Activated T-cell treated with anti-CD3 and anti-CD28 coated beads for 48 hours (primary cell): ENCODE results near the gene MSL3.

ENCODE experiments used
- DNase-seq: peaks from one replicate; pipeline ENCODE4 v3.0.0-alpha.2; 2020; ENCODE audit warnings: low read depth

Gene MSL3

GRCh38 chrX:11759461-11760311, 1.6 kb downstream of the MSL3 start:
- peak; percentile 52 for DNase-seq

GRCh38 chrX:11760958-11761357, 2.9 kb downstream of the MSL3 start:
- no peak for DNase-seq

GRCh38 chrX:11764602-11765067, 6.6 kb downstream of the MSL3 start:
- no peak for DNase-seq

DNA sequence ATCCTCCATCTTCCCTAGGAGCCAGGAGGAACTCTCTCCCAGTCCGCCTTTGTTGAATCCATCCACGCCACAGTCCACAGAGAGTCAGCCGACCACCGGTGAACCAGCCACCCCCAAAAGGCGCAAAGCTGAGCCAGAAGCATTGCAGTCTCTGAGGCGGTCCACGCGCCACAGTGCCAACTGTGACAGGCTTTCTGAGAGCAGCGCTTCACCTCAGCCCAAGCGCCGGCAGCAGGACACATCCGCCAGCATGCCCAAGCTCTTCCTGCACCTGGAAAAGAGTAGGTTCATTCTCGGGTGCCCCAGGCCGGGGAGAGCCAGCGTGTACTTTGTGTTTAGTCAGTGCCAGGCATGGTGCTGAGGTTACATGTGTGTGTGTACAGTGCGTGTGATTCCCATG, 7.4 kb downstream of the MSL3 start:
- no peak for DNase-seq

DNA sequence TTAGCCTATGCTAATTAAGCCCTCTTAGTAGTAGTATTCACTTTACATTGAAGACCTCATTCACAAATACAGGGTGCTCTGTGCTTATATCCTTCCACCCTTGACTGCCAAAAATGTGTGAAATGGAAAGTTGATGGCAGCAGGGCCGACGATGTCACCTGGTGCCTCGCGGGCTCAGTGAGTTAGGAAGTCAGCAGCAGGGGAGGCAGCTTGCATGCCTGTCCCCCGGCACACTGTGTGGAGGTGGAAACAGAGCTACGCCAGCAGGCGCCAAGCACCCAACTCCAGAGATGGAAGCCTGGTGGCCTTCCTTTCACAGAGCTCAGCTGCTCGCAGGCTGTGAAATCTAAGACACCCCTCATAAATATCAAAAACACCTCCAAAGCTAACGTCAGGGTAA, 8.4 kb downstream of the MSL3 start:
- no peak for DNase-seq

- DNase-seq = no peak
These were observed 10.0 kb downstream of the MSL3 start for GRCh38 chrX:11768039-11768438.

GRCh38 chrX:11770320-11770719, 12.3 kb downstream of the MSL3 start:
- DNase-seq = no peak

DNA sequence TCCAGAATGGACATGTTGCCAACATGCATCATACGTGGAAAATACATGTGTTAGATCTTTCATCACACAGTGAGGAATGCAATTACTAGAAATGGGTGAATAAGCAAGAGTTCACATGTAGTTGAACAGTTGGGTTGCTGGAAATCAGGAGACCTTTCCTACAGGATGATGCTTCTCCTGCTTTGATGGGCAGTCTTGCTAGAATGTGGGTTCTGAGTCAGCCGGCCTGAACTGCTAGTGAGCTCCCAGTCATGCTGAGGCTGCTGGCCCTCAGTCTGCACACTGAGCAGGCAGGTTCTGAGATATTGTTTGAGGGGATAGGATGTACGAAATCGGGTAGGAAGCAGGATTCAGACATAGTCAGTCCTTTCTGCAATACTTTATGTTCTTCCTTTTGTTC, 20.2 kb downstream of the MSL3 start:
- no peak for DNase-seq

DNA sequence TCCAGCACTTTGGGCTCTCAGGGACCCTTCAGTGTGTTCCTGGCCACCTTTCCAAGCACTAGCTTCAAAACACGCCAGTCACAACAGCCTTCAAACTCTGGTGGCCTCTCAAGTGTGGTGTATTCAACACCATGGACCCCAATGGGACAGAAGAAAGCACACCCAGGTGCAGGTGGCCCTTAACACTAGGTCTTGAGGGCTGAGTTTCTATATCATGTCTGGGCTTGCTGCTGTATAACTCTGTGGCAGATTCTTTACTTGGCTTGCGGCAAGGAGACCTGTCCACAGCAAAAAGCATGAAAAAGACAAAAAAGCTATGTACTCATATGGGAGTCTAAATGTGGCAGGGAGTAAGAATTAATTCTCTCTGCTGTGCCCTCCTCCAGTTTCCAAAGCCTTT, 23.1 kb downstream of the MSL3 start:
- no peak for DNase-seq

DNA sequence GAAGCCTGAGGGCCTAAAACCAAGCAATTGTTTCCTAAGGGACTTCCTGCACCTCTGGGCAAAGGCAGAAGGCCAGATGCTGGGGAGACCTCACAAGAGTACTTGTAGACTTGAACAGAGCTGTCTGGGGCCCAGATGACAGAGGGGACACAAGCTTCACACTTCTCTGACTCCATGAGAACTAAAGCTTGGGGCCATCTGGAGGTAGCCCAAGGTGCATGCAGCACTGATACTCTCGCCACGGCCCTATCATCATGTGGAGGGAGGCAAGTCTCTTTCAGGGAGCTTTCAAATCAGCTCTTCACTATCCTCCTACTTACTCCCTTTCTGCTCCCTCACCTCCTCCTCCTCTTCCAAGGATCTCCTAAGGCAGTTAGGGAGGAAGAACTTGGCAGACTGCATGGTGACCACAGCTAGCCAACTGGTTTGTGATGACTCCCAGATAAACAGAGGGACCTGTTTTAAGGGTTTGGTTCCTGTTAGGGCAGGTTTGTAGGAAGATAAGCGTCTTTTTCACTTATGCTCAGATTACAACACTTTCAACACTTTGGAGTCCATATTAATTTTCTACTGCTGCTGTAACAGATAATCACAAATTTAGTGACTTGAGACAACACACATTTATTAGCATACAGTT, 23.8 kb downstream of the MSL3 start:
- no peak for DNase-seq

GRCh38 chrX:11784543-11784942, 26.5 kb downstream of the MSL3 start:
- DNase-seq = no peak

DNA sequence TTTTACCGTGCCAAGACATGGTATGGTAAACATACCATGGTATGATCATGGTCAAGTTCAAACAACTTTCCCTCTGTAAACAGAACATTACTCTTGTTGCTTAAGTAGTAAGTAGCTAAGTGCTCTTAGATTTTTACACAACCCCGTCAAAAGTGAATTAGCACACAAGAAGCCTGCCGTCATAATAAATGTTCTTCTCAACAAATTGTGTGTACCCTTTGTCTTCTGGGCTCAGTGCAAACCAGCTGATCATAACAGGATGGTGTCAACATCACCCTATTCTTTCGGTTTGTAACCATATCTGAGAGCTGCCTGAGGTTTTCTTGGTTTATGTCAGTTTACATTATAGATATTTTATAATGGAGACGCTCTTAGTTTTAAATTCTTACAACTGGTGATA, 28.8 kb downstream of the MSL3 start:
- DNase-seq = no peak

DNA sequence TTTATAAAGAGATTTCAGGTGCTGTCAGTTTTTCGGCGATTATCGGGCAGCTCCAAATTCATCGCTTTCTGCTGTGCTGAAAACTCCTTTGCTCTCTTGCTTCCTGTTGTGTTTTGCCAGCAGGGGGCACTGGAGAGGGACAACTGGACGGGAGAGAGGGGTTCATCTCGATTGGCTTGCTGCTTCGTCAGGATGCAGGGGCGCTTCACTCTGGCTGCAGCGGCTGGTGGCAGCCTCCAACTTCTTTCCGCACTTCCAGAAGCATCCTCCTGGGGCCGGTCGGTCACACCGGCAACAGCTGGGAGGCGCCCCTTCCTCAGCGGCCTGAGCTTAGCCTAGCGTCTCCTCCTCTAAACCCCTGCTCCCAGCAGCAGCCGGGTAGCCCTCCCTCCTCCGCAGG, 29.5 kb downstream of the MSL3 start:
- DNase-seq = peak; percentile 61

DNA sequence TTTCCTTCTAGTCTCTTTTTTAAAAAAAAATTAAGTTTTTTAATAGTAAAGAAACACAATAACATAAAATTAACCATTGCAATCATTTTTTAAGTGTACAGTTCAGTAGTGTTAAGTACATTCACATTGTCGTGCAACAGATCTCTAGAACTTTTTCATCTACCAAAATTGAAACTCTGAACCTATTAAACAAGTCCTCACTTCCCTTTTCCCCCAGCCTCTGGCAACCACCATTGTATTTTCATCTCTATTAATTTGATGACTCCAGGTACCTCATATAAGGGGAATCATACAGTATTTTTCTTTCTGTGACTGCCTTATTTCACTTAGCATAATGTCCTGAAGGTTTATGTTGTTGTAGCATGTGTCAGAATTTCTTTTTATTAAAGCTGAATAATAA, 31.8 kb downstream of the MSL3 start:
- no peak for DNase-seq

- DNase-seq = no peak
These were observed 33.1 kb downstream of the MSL3 start for GRCh38 chrX:11791090-11791489.

- no peak for DNase-seq
These were observed 33.5 kb downstream of the MSL3 start for GRCh38 chrX:11791537-11791936.

GRCh38 chrX:11792461-11793421, 34.7 kb downstream of the MSL3 start:
- peak; percentile 51 for DNase-seq

- DNase-seq = no peak
These were observed 35.7 kb downstream of the MSL3 start for GRCh38 chrX:11793734-11794133.

DNA sequence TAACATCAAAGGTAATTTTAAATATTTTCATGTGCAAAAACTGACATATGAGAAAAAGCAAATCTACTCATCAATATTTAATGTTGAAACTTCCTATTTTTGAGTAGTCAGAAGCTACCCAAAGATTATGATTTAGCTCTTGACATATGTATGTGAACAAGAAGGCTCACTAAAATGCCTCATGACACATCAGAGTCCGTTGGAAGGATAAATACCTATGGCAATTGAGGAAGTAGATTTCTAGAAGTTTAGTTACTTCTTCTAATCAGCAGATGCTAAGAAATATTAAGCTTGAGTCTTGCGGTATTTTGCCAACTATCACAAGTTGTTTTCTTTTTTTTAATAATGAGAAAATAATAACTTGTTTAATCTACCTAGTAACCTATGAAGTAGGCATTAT, 55.3 kb downstream of the MSL3 start:
- DNase-seq = no peak
